Testis (tissue), 3 donors: Measurements from ENCODE around the gene PMFBP1. TPM values are rescaled to one million over a fixed set of nuclear protein-coding genes. Genes with fewer than 3 reads are reported as not detected.
A peak's percentile ranks its signal among the peaks of the same experiment; 100 is the strongest.

Source experiments
- DNase-seq: peaks from one replicate; pipeline ENCODE4 v3.0.0-alpha.2; 2019
- H3K27ac ChIP-seq, 2 donors: fragments of 200-600 bp; sonication (generic); one replicate each; pipeline ENCODE4 v1.5.1; 2019
- H3K27me3 ChIP-seq: fragments of 200-600 bp; sonication (generic); one replicate; pipeline ENCODE4 v1.5.1; 2019
- H3K36me3 ChIP-seq: fragments of 200-600 bp; sonication (generic); one replicate; pipeline ENCODE4 v1.5.1; 2017; ENCODE audit warnings: low read depth; ENCODE audit errors: missing control alignments
- H3K4me1 ChIP-seq: fragments of 200-600 bp; sonication (generic); one replicate; pipeline ENCODE4 v1.5.1; 2019
- H3K4me3 ChIP-seq, 2 donors: fragments of 200-600 bp; sonication (generic); one replicate each; pipeline ENCODE4 v1.5.1; 2017 to 2019
- H3K9me3 ChIP-seq: fragments of 200-600 bp; sonication (generic); one replicate; pipeline ENCODE4 v1.5.1; 2017
- CTCF ChIP-seq, 3 experiments: fragments of 450-650 bp in 2 of 3; fragments of 200-600 bp in 1 of 3; sonication (generic) in 1 of 3; IDR thresholded peaks; one replicate each; pipeline ENCODE4 v1.5.1; 2016 to 2019; ENCODE audit warnings: antibody characterized with exemption in 3 of 3, mild to moderate bottlenecking in 2 of 3, moderate library complexity in 1 of 3
- POLR2A ChIP-seq: fragments of 450-650 bp; IDR thresholded peaks from one replicate; pipeline ENCODE4 v1.6.1; 2017; ENCODE audit warnings: antibody characterized with exemption, mild to moderate bottlenecking, moderate library complexity
- WGBS, 2 donors: methylation state at CpG; one replicate each; pipeline ENCODE4 v1.1.5; 2018; 5-methylcytosine and 5-hydroxymethylcytosine counted together
- intact Hi-C: fragments of 100-400 bp; cut with DNase I; formaldehyde crosslinking; loops from one replicate; pipeline ENCODE4 v1.15.1; 2023; ENCODE audit warnings: low total_unique reads
- polyA plus RNA-seq: library from polyadenylated mRNA; stranded (reverse); fragments of 350-450 nt; fragmentation: Illumina TruSeq; extraction: RNeasy Lipid Tissue Mini Kit (QIAGEN cat#74804); gene quantifications from one replicate; pipeline ENCODE4 v1.2.3, GENCODE V29; 2014; ENCODE audit warnings: low read depth, low replicate concordance; ENCODE audit not compliant: insufficient read depth
- total RNA-seq, 2 donors: library from RNA; depleted of rRNA; stranded (reverse); fragments of >200 nt; gene quantifications; one replicate each; pipeline ENCODE4 v1.2.3, GENCODE V29; 2016

The PMFBP1 gene
- total and polyA plus RNA-seq, 3 donors from 2014 or later: 14.4 to 33.5 (median 24.3) TPM

DNA sequence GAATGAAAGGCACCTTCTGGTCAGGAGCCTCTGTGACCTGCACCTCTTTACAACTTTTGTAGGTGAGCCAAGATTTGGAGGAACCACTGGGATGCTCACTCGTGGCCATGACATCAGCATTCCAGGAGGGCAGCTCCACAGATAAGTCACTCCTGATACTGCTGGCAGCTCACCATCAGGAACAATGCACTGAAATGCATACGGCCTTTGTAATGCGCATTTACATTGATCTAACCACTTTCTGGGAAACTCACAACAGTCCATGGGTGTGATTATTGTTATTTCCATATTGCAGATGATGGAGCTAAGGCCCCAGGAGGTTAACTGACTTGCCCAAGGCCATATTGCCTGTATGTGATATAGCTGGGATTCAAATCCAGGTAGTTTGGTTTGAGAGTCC, 34.3 kb upstream of the PMFBP1 start:
- Histone ChIP-seq H3K4me3 (no peak overlapping the region), H3K4me1 (no peaks in the 10 kb centered on the region), H3K9me3 (no peaks in the 10 kb centered on the region), H3K27ac (no peak overlapping the region), H3K27me3 (no peaks in the 10 kb centered on the region), H3K36me3 (no peaks in the 10 kb centered on the region)
- intact Hi-C loops: no loop called here
- TF ChIP-seq CTCF (IDR thresholded peaks at IDR 0.05) (no peak), POLR2A (no peak)
- DNase-seq: no peak
- 72 to 94% methylated on average over 3 of the region's 3 CpGs for WGBS, 2 donors

DNA sequence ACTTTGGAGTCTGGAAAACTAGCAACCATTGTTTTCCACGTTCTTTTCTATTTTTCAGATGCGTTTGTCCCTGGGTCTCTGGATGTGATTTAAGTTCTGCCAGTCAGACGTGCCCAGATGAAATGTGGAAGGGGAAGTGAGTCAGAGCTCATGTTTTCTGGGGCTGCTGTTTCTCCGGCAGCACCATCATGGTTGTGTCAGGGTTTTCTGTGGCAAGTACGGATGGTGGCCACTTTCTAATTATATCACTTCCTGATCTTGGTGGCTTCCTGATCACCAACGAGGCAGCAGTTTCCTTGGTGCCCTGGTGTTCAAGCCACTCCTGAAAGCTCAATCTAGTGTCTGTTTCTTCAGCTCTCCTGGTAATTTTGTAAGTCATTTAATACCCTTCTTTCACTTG, 31.4 kb upstream of the PMFBP1 start:
- intact Hi-C loops: no loop called here
- peak; percentile 22 for DNase-seq
- WGBS, 2 donors: 69 to 73% methylated on average over 6 of the region's 6 CpGs
- Histone ChIP-seq H3K4me3 (no peak overlapping the region), H3K27ac (peak overlapping the region in 1 of 2 donors; percentile 56), H3K27me3 (no peaks in the 10 kb centered on the region), H3K9me3 (no peaks in the 10 kb centered on the region), H3K4me1 (no peaks in the 10 kb centered on the region), H3K36me3 (no peaks in the 10 kb centered on the region)
- TF ChIP-seq CTCF (IDR thresholded peaks at IDR 0.05) (no peak), POLR2A (no peak)

DNA sequence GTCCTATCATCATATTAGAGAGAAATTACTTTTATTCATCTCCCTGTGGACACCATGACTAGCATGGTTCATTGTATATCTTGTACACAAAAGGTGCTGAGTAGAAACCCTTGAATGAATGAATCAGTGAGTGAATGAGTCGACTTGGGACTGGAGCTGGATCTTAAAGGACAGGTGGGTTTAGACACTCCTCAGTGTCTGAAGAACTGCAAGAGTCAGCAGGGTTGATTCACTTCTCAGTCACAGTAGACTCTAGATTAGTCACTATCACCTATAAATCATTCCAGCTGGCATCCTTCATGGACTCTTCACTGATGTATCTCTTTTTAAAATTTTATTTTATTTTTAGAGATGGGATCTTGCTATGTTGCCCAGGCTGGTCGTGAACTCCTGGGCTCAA, 30.1 kb upstream of the PMFBP1 start:
- 84 to 87% methylated on average over 2 of the region's 2 CpGs for WGBS, 2 donors
- Histone ChIP-seq H3K27ac (no peak overlapping the region), H3K4me3 (no peak overlapping the region), H3K36me3 (no peaks in the 10 kb centered on the region), H3K9me3 (no peaks in the 10 kb centered on the region), H3K27me3 (no peaks in the 10 kb centered on the region), H3K4me1 (no peaks in the 10 kb centered on the region)
- DNase-seq: no peak
- TF ChIP-seq POLR2A (no peak), CTCF (IDR thresholded peaks at IDR 0.05) (no peak)
- intact Hi-C loops: no loop called here

DNA sequence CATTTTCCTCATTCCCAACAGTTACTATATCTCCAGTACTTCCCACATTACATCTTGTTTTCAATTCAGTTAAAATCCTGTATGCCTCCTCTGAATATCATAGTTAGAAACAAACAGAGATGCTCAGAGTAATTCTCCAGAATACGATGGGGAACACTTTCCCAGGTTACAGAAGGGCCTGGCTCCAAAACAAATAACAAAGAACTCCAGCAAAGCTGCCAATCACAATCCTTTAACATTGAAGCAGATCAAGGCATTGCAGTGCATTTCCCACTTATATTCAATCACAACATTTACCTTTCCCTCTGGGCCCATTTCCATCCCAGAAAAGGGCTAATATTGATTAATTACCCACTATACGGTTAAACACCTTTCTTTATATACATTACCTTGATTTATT, 29.4 kb upstream of the PMFBP1 start:
- intact Hi-C loops: no loop called here
- Histone ChIP-seq H3K4me3 (no peak overlapping the region), H3K27ac (no peak overlapping the region), H3K9me3 (no peaks in the 10 kb centered on the region), H3K4me1 (no peaks in the 10 kb centered on the region), H3K36me3 (no peaks in the 10 kb centered on the region), H3K27me3 (no peaks in the 10 kb centered on the region)
- 89 to 96% methylated on average over 2 of the region's 2 CpGs for WGBS, 2 donors
- no peak for DNase-seq
- no peak for TF ChIP-seq CTCF (IDR thresholded peaks at IDR 0.05)
- TF ChIP-seq POLR2A: no peak

- H3K27ac ChIP-seq: no peak overlapping the region
- TF ChIP-seq CTCF (IDR thresholded peaks at IDR 0.05): no peak
- TF ChIP-seq POLR2A: no peak
- 87 to 93% methylated on average over 5 of the region's 5 CpGs for WGBS, 2 donors
- H3K4me1 ChIP-seq: no peaks in the 10 kb centered on the region
- no peaks in the 10 kb centered on the region for H3K9me3 ChIP-seq
- H3K4me3 ChIP-seq: no peak overlapping the region
- no peaks in the 10 kb centered on the region for H3K27me3 ChIP-seq
- intact Hi-C loops: no loop called here
- DNase-seq: no peak
- no peaks in the 10 kb centered on the region for H3K36me3 ChIP-seq
These were observed 27.9 kb upstream of the PMFBP1 start for GRCh38 chr16:72199761-72200337.
